Testis (tissue), 3 donors: ENCODE data around the gene LEO1. TPM values are rescaled to one million over a fixed set of nuclear protein-coding genes. Genes with fewer than 3 reads are reported as not detected.

Experiments used
- DNase-seq: peaks from one replicate; pipeline ENCODE4 v3.0.0-alpha.2; 2019
- H3K27ac ChIP-seq, 2 donors: fragments of 200-600 bp; sonication (generic); one replicate each; pipeline ENCODE4 v1.5.1; 2019
- H3K27me3 ChIP-seq: fragments of 200-600 bp; sonication (generic); one replicate; pipeline ENCODE4 v1.5.1; 2019
- H3K36me3 ChIP-seq: fragments of 200-600 bp; sonication (generic); one replicate; pipeline ENCODE4 v1.5.1; 2017; ENCODE audit warnings: low read depth; ENCODE audit errors: missing control alignments
- H3K4me1 ChIP-seq: fragments of 200-600 bp; sonication (generic); one replicate; pipeline ENCODE4 v1.5.1; 2019
- H3K4me3 ChIP-seq, 2 donors: fragments of 200-600 bp; sonication (generic); one replicate each; pipeline ENCODE4 v1.5.1; 2017 to 2019
- H3K9me3 ChIP-seq: fragments of 200-600 bp; sonication (generic); one replicate; pipeline ENCODE4 v1.5.1; 2017
- CTCF ChIP-seq, 3 experiments: fragments of 450-650 bp in 2 of 3; fragments of 200-600 bp in 1 of 3; sonication (generic) in 1 of 3; IDR thresholded peaks; one replicate each; pipeline ENCODE4 v1.5.1; 2016 to 2019; ENCODE audit warnings: antibody characterized with exemption in 3 of 3, mild to moderate bottlenecking in 2 of 3, moderate library complexity in 1 of 3
- POLR2A ChIP-seq: fragments of 450-650 bp; IDR thresholded peaks from one replicate; pipeline ENCODE4 v1.6.1; 2017; ENCODE audit warnings: antibody characterized with exemption, mild to moderate bottlenecking, moderate library complexity
- WGBS, 2 donors: methylation state at CpG; one replicate each; pipeline ENCODE4 v1.1.5; 2018; 5-methylcytosine and 5-hydroxymethylcytosine counted together
- intact Hi-C: fragments of 100-400 bp; cut with DNase I; formaldehyde crosslinking; loops from one replicate; pipeline ENCODE4 v1.15.1; 2023; ENCODE audit warnings: low total_unique reads
- polyA plus RNA-seq: library from polyadenylated mRNA; stranded (reverse); fragments of 350-450 nt; fragmentation: Illumina TruSeq; extraction: RNeasy Lipid Tissue Mini Kit (QIAGEN cat#74804); gene quantifications from one replicate; pipeline ENCODE4 v1.2.3, GENCODE V29; 2014; ENCODE audit warnings: low read depth, low replicate concordance; ENCODE audit not compliant: insufficient read depth
- total RNA-seq, 2 donors: library from RNA; depleted of rRNA; stranded (reverse); fragments of >200 nt; gene quantifications; one replicate each; pipeline ENCODE4 v1.2.3, GENCODE V29; 2016

The LEO1 gene
- total and polyA plus RNA-seq, 3 donors from 2014 or later = 8.2 to 21.0 (median 20.7) TPM

DNA sequence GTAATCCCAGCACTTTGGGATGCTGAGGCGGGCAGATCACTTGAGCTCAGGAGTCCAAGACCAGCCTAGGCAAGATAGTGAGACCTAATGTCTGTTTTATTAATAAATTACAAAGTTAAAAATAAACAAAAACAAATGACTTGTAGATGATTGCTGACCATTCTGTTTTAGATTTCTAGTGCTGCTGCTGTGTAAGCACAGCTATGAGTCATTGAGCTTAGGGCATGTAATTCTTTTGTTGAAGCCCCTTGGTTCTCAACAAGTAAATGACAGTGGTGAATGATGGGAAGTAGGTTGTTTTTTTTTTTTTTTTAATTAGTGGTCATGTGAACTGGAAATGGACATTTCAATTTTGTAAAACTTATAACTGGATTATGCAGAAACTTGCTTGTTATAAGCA lies 63.3 kb downstream of the LEO1 start:
- no peak for DNase-seq
- intact Hi-C loops = no loop called here
- Histone ChIP-seq H3K9me3 (no peaks in the 10 kb centered on the region), H3K4me3 (no peak overlapping the region), H3K27ac (no peak overlapping the region), H3K36me3 (no peaks in the 10 kb centered on the region), H3K27me3 (no peaks in the 10 kb centered on the region), H3K4me1 (no peaks in the 10 kb centered on the region)
- 96 to 100% methylated on average over 1 of the region's 1 CpG for WGBS, 2 donors
- TF ChIP-seq CTCF (IDR thresholded peaks at IDR 0.05) (no peak), POLR2A (no peak)

DNA sequence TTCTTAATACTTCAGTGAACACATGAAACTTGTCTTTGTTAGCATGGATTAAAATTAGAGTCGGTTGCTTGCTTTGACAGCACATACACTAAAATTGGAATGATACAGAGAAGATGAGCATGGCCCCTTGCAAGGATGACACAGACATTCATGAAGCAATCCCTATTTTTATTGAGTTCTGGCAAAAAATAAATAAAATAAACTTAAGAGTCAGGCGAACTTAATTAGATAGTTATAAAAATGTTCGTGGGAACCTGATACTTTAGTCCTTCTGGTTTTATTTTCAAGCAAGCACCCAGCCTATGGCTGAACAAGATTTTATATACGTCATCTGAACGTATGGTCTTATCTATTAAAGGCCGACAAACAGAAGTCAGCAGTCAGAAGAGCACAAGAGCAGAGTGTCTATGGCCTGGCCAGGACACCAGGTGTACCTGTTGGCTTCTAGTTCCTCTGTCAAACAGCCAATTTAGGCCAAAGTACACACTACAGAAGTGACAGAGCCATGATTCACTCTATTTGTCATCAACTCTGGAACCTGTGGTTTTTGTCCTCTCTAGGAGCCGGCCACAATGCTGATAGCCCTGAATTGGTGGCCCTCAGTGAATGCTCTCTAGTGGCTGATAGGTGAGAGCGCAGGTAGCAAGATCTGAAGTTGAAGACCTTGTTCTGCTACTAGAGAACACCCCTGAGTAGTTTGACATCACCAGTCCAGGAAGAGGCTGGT lies 64.3 kb downstream of the LEO1 start:
- WGBS, 2 donors = 77 to 82% methylated on average over 8 of the region's 8 CpGs
- H3K4me3 ChIP-seq = no peak overlapping the region
- DNase-seq = no peak
- H3K36me3 ChIP-seq = no peaks in the 10 kb centered on the region
- no peak overlapping the region for H3K27ac ChIP-seq
- no peak for TF ChIP-seq CTCF (IDR thresholded peaks at IDR 0.05)
- TF ChIP-seq POLR2A = no peak
- no peaks in the 10 kb centered on the region for H3K9me3 ChIP-seq
- H3K4me1 ChIP-seq = no peaks in the 10 kb centered on the region
- intact Hi-C loops = no loop called here
- H3K27me3 ChIP-seq = no peaks in the 10 kb centered on the region

DNA sequence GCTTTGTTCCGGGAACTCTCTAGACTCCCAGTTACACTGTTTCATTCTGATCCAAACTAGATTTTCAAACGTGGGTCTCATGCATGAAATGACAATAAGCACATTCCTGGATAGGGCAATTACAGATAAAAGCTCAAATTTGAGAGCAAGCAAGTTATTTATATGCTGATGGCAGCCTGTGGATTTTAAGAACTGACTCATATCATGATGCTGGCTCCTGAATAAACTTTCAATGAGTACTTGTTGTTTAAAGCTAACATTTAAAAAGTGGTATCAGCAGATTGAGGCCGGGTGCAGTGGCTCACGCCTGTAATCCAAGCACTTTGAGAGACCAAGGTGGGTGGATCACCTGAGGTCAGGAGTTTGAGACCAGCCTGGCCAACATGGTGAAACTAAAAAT lies 66.6 kb downstream of the LEO1 start:
- Histone ChIP-seq H3K4me3 (no peak overlapping the region), H3K36me3 (no peaks in the 10 kb centered on the region), H3K9me3 (no peaks in the 10 kb centered on the region), H3K27me3 (no peaks in the 10 kb centered on the region), H3K27ac (no peak overlapping the region), H3K4me1 (no peaks in the 10 kb centered on the region)
- 57 to 76% methylated on average over 4 of the region's 4 CpGs for WGBS, 2 donors
- no peak for DNase-seq
- TF ChIP-seq CTCF (IDR thresholded peaks at IDR 0.05) (no peak), POLR2A (no peak)
- intact Hi-C loops = no loop called here

DNA sequence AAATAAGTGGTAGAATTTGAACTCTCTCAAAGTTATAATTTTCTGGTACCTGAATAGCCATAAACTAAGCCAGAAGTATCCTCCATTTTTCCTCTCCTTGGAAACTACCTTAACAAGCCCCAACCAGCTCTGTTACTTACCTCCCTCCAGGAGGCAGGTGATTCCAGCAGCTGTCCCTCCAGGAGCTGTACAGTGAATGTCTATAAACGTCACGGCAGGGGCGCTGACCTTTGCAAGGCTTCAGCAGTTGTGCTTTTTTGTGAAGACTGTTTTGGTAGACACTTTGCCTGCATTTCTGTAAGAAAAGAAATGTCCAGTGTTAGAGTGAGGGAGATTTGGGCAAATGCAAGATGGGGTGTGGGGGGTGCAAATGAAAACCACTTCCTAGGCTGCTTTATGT lies 67.2 kb downstream of the LEO1 start:
- Histone ChIP-seq H3K9me3 (no peaks in the 10 kb centered on the region), H3K27me3 (no peaks in the 10 kb centered on the region), H3K4me1 (no peaks in the 10 kb centered on the region), H3K27ac (no peak overlapping the region), H3K36me3 (no peaks in the 10 kb centered on the region), H3K4me3 (no peak overlapping the region)
- 61 to 72% methylated on average over 3 of the region's 3 CpGs for WGBS, 2 donors
- TF ChIP-seq CTCF (IDR thresholded peaks at IDR 0.05) (no peak), POLR2A (no peak)
- DNase-seq = no peak
- intact Hi-C loops = no loop called here

GRCh38 chr15:51889486-51889885 lies 82.1 kb downstream of the LEO1 start:
- intact Hi-C loops = no loop called here
- Histone ChIP-seq H3K27ac (no peak overlapping the region), H3K9me3 (no peaks in the 10 kb centered on the region), H3K27me3 (no peaks in the 10 kb centered on the region), H3K36me3 (no peaks in the 10 kb centered on the region), H3K4me3 (no peak overlapping the region), H3K4me1 (no peaks in the 10 kb centered on the region)
- WGBS, 2 donors = 96 to 97% methylated on average over 2 of the region's 2 CpGs
- no peak for TF ChIP-seq POLR2A
- no peak for TF ChIP-seq CTCF (IDR thresholded peaks at IDR 0.05)
- no peak for DNase-seq
